Stimulated activated memory B cell treated with anti-CD40 and anti-IgM and Interleukin-4, amounts not matched to agents 10 μg/mL and 1 μg/mL and 100 μg/mL, for 72 hours (primary cell): ENCODE results near the gene RNF31.
"Not testable (repeated sequence)": the region's sequence is repeated elsewhere in the genome, so short reads cannot be mapped to it uniquely, and the experiment has no call there.

Experiments used
- ATAC-seq: fragments of 150-1000 bp; cut with Tn5 transposase; 2 replicates; pipeline ENCODE4 v1.10.0; 2021
- H3K27ac Mint-ChIP-seq: one replicate; pipeline ENCODE4 v1.8.0; 2022; ENCODE audit warnings: mild to moderate bottlenecking, mixed read lengths
- H3K27me3 Mint-ChIP-seq: one replicate; pipeline ENCODE4 v1.8.0; 2022; ENCODE audit warnings: mixed read lengths
- H3K36me3 Mint-ChIP-seq: one replicate; pipeline ENCODE4 v1.8.0; 2022; ENCODE audit warnings: mixed read lengths
- H3K4me1 Mint-ChIP-seq: one replicate; pipeline ENCODE4 v1.8.0; 2022; ENCODE audit warnings: mixed read lengths
- H3K4me3 Mint-ChIP-seq: one replicate; pipeline ENCODE4 v1.8.0; 2022; ENCODE audit warnings: mild to moderate bottlenecking, moderate library complexity, mixed read lengths
- H3K9me3 Mint-ChIP-seq: one replicate; pipeline ENCODE4 v1.8.0; 2022; ENCODE audit warnings: mixed read lengths

Gene RNF31

DNA sequence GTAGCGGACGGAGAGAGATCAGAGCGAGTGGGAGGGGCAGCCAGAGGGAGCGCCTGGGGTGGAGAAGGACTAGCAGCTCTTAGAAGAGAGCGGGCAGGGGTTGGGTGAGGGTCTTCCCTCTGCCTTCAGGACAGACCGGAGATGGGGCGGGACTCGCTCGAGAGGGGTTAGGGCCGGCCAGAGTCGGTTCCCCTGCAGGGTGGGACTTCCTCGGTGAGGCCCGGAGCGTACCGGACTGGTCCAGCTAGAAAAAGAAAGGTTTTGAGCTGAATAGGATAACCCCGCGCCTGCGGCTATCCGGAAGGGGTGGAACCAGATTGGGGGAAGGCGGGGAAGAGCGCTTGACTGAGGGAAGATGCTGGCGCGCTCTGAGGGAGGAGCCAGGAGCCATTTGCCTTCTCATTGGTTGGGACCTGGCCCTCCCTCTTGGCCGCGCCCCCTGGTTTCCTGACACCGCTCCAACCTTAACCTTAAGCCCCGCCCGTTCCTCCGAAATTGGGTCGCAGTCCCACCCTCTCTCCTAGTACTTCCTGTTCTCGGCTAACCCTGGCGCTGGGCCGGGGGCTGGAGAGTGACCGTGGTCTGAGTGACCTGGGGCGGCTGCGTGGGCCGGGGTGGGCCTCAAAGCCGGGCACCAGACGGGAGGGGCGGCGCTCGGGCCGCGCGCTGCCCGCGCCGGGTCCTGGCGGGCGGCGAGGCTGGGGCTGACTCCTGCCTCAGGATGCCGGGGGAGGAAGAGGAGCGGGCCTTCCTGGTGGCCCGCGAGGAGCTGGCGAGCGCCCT is at the start of gene RNF31:
Gene RNF31 (plus strand): TSS at position 521 of the 783 bp plus-strand sequence. CDS start 201 bp downstream, at position 722.
- H3K27me3 Mint-ChIP-seq = no peaks in the 10 kb centered on the region
- ATAC-seq = peak; percentile 96
- H3K36me3 Mint-ChIP-seq = peaks cover 46% of the 10 kb centered on the region
- H3K4me3 Mint-ChIP-seq = peak within 1 kb of the TSS; percentile 90
- peak within 1 kb of the TSS; percentile 83 for H3K27ac Mint-ChIP-seq
- no peaks in the 10 kb centered on the region for H3K9me3 Mint-ChIP-seq
- H3K4me1 Mint-ChIP-seq = peaks cover 58% of the 10 kb centered on the region

DNA sequence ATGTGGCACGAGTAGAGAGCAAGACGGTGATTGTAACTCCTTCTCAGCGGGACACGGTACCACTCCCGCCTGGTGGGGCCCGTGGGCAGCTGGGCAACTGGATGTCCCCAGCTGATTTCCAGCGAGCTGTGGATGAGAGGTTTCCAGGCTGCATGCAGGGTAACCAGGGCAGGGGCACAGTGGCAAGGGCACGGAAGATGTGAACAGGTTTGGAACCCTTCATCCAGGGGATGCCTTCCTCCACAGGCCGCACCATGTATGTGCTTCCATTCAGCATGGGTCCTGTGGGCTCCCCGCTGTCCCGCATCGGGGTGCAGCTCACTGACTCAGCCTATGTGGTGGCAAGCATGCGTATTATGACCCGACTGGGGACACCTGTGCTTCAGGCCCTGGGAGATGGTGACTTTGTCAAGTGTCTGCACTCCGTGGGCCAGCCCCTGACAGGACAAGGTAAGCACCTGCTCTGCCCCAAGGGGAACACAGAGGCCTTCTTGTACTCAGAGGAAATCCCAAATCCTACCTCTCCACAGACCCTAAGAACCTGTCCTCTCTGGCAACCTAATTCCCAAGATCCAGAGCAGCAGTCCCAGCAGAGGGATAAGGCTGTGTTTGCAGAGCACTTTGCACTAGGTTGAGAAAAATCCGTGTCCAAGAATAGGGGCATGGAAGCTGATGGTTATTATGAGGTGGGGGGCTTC is 48.9 kb upstream of the RNF31 start:
- no peaks in the 10 kb centered on the region for H3K27me3 Mint-ChIP-seq
- H3K27ac Mint-ChIP-seq = no peak overlapping the region
- no peaks in the 10 kb centered on the region for H3K9me3 Mint-ChIP-seq
- H3K4me3 Mint-ChIP-seq = no peak overlapping the region
- ATAC-seq = no peak
- peaks cover 22% of the 10 kb centered on the region for H3K36me3 Mint-ChIP-seq
- H3K4me1 Mint-ChIP-seq = peaks cover 25% of the 10 kb centered on the region

DNA sequence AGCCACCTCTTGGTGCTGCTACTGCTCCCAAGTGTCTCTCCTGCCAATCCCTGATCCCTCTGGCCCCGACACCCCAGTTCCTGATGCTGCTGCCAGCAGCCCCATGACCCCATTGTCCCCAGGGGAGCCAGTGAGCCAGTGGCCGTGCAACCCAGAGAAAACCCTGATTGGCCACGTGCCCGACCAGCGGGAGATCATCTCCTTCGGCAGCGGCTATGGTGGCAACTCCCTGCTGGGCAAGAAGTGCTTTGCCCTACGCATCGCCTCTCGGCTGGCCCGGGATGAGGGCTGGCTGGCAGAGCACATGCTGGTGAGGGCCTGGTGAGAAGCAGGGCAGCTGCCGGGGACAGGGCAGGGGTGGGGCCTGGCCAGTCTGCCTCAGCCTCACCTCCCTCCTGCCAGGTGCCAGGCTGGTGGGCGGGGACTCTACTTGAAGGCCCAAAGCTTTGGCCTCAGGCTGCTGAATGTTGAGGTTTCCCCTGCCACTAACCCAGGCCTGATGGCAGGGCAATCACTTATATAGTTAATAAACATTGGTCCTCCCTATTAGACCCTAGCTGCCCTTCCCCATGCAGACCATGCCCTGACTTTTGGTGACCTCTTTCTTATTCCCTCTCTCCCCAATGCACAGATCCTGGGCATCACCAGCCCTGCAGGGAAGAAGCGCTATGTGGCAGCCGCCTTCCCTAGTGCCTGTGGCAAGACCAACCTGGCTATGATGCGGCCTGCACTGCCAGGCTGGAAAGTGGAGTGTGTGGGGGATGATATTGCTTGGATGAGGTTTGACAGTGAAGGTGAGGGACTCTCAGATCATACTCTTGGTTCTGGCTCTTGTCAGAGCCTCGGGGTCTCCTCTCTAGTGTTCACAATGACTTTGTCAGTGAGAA is 48.1 kb upstream of the RNF31 start:
- ATAC-seq = no peak
- Mint-ChIP-seq H3K36me3 (peaks cover 30% of the 10 kb centered on the region), H3K27me3 (no peaks in the 10 kb centered on the region), H3K27ac (no peak overlapping the region), H3K4me1 (peaks cover 21% of the 10 kb centered on the region), H3K4me3 (no peak overlapping the region), H3K9me3 (no peaks in the 10 kb centered on the region)

DNA sequence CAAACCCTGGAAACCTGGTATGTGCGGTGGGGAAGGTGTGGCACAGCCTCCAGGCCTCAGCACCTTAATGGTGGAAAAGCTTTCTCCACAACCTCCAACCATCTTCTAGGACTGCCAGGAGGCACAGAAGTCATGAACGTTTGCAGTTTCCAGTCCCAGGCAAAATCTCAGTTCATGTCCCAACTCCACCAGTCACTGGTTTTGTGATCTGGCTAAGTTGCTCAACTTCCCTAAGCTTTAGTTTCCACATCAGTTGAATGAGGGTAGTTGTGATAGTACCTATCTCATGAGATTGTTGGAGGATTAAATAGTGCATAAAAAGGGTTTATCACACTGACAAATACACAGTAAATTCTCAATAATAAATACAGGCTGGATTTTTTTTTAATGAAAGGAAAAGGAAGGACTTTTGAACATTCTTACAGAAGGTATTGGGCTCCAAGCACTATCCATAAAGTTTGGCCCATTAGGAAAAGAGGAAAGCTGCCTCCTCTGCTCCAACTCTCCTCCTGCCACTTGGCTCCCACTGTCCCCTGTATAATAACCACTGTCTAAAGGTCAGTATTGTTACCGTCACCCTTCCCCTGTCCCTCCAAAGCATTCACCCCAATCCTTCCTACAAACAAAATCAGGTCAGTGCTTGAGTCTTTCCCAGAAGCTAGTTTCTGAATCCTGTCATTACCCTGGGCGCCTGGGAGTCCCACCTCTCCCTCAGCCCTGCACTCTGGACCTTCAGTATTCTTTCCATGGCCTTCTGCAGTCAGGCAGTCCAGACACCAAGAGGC is 46.9 kb upstream of the RNF31 start:
- Mint-ChIP-seq H3K27me3 (no peaks in the 10 kb centered on the region), H3K27ac (no peak overlapping the region), H3K4me1 (peaks cover 14% of the 10 kb centered on the region), H3K36me3 (peaks cover 38% of the 10 kb centered on the region), H3K9me3 (no peaks in the 10 kb centered on the region), H3K4me3 (no peak overlapping the region)
- no peak for ATAC-seq

DNA sequence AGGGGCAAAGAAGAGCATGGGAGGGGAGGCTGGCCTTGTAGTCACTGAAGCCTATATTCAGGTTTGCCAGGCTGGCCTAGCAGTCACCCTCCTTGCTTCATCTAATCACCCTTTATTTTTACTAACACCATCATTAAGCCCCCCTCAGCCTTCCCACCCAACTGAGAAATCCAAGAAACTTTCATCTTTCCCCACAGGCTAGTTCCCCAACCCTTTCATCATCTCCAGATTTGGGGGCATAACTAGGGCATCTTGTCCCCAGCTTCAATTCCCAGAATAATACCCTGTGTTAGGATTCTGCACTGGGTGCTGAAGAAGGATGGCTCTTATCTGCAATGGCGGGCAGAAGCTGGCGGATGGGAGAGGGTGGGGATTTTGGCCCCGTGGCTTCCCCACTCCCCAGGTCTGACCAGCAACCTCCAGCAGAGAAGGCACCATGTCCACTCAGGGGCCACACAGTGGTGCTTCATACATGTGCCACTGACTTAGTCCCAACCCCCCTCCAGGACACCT is 46.3 kb upstream of the RNF31 start:
- peaks cover 11% of the 10 kb centered on the region for H3K4me1 Mint-ChIP-seq
- H3K9me3 Mint-ChIP-seq = no peaks in the 10 kb centered on the region
- H3K4me3 Mint-ChIP-seq = no peak overlapping the region
- no peak for ATAC-seq
- H3K36me3 Mint-ChIP-seq = peaks cover 37% of the 10 kb centered on the region
- no peaks in the 10 kb centered on the region for H3K27me3 Mint-ChIP-seq
- no peak overlapping the region for H3K27ac Mint-ChIP-seq

- Mint-ChIP-seq H3K27ac (no peak overlapping the region), H3K36me3 (peaks cover 37% of the 10 kb centered on the region), H3K4me1 (peaks cover 6% of the 10 kb centered on the region)
Measured at GRCh38 chr14:24102357-24103048, 44.8 kb upstream of the RNF31 start.

GRCh38 chr14:24103451-24103850 is 43.8 kb upstream of the RNF31 start:
- Mint-ChIP-seq H3K4me1 (peaks cover 7% of the 10 kb centered on the region), H3K27ac (no peak overlapping the region), H3K27me3 (no peaks in the 10 kb centered on the region), H3K36me3 (peaks cover 37% of the 10 kb centered on the region), H3K9me3 (no peaks in the 10 kb centered on the region), H3K4me3 (no peak overlapping the region)
- ATAC-seq = no peak

More at GRCh38 chr14:24102357-24103048, 44.8 kb upstream of the RNF31 start:
- H3K9me3 Mint-ChIP-seq = no peaks in the 10 kb centered on the region
- no peaks in the 10 kb centered on the region for H3K27me3 Mint-ChIP-seq
- H3K4me3 Mint-ChIP-seq = no peak overlapping the region
- ATAC-seq = no peak

DNA sequence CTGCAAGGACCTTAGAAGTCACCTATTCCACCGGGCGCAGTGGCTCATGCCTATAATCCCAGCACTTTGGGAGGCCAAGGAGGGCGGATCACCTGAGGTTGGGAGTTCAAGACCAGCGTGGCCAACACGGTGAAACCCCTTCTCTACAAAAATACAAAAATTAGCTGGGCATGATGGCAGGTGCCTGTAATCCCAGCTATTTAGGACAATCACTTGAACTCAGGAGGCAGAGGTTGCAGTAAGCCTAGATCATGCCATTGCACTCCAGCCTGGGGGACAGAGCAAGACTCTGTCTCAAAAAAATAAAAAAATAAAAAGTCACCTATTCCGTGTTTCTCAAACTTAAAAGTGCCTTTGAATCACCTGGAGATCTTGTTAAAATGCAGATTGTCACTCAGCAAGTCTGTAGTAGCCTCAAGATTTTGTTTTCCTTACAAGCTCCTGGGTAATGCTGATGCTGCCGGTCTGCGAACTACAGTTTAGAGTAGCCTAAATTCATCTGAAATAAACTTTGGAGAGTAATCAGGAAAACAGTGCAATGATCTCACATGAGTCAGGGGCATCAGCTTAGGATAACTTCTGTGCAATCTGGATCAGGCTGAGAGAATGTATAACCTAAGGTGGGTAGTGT is 41.6 kb upstream of the RNF31 start:
- H3K4me1 Mint-ChIP-seq = peaks cover 14% of the 10 kb centered on the region

DNA sequence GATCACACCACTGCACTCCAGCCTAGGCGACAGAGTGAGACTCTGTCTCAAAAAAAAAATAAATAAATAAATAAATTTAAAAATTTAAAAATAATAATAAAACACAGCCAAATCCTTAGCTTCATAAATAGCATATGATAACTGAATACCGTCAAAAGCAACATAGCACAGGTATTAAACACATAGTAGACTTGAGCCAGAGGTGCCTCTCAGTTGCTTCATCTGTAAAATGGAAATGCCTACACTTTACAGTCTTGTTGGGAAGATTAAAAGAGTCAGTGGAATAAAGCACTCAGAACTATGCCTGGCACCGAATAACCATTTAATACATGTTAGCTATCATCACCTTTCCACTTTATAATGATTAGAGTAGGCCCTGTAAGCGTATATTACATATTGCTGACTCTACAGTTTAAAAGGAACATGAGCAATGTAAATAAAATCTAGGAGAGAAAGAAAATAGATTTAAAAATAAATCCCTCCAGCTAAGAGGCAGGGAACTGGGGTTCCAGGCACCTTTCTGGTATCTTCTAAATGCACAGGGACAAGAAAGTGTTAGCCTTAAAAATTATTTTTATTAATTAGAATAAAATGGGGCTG is 40.5 kb upstream of the RNF31 start:
- Mint-ChIP-seq H3K4me3 (no peak overlapping the region), H3K27ac (peak overlapping the region; percentile 53), H3K4me1 (peaks cover 14% of the 10 kb centered on the region), H3K27me3 (no peaks in the 10 kb centered on the region), H3K36me3 (peaks cover 29% of the 10 kb centered on the region), H3K9me3 (no peaks in the 10 kb centered on the region)
- no peak for ATAC-seq

More for the DNA sequence above, 41.6 kb upstream of the RNF31 start:
- Mint-ChIP-seq H3K36me3 (peaks cover 29% of the 10 kb centered on the region), H3K27ac (peak overlapping the region; percentile 53)
- not testable (repeated sequence) for H3K9me3 Mint-ChIP-seq, H3K27me3 Mint-ChIP-seq, H3K4me3 Mint-ChIP-seq, ATAC-seq

DNA sequence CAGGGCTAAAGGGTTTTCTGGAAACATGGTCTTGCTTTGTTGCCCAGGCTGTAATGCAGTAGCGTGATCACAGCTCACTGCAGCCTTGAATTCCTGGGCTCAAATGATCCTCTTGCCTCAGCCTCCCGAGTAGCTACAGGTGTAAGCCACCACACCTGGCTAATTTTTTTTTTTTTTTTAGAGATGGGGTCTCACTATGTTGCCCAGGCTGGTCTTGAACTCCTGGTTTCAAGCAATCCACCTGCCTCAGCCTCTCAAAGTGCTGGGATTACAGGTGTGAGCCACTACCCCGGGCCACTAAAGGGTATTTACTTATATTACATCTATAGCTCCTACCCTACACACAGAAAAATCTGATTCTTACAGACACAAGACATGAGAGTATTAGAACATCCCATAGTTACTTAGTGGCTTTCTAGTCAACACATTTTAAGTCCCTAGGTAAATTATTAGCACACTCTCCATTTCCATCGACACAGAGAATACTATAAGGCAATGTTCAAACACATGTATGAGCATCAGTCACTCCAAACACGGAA is 38.9 kb upstream of the RNF31 start:
- peaks cover 18% of the 10 kb centered on the region for H3K36me3 Mint-ChIP-seq
- peak overlapping the region; percentile 84 for H3K27ac Mint-ChIP-seq
- H3K9me3 Mint-ChIP-seq = no peaks in the 10 kb centered on the region
- H3K27me3 Mint-ChIP-seq = no peaks in the 10 kb centered on the region
- ATAC-seq = no peak
- H3K4me3 Mint-ChIP-seq = no peak overlapping the region
- H3K4me1 Mint-ChIP-seq = peaks cover 14% of the 10 kb centered on the region

DNA sequence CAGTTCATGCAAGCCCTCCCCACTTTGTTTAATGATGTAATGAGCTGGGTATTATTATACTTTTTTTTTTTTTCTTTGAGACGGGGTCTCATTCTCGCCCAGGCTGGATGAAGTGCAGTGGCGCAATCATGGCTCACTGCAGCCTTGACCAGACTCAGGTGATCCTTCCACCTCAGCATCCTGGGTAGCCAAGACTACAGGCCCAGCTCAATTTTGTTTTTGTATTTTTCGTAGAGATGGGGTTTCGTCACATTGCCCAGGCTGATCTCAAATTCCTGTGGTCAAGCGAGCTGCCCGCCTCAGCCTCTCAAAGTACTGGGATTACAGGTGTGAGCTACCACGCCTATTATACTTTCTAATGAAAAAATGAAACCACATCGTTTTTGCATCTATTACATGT is 37.2 kb upstream of the RNF31 start:
- no peak overlapping the region for H3K4me3 Mint-ChIP-seq
- ATAC-seq = no peak
- peaks cover 2% of the 10 kb centered on the region for H3K36me3 Mint-ChIP-seq
- no peaks in the 10 kb centered on the region for H3K27me3 Mint-ChIP-seq
- H3K4me1 Mint-ChIP-seq = peaks cover 14% of the 10 kb centered on the region
- no peak overlapping the region for H3K27ac Mint-ChIP-seq
- H3K9me3 Mint-ChIP-seq = no peaks in the 10 kb centered on the region

- no peaks in the 10 kb centered on the region for H3K27me3 Mint-ChIP-seq
- H3K36me3 Mint-ChIP-seq = peaks cover 4% of the 10 kb centered on the region
- no peak overlapping the region for H3K27ac Mint-ChIP-seq
- no peak overlapping the region for H3K4me3 Mint-ChIP-seq
- ATAC-seq = no peak
- H3K4me1 Mint-ChIP-seq = peaks cover 19% of the 10 kb centered on the region
- H3K9me3 Mint-ChIP-seq = no peaks in the 10 kb centered on the region
Measured at GRCh38 chr14:24110523-24110922, 36.8 kb upstream of the RNF31 start.

GRCh38 chr14:24113379-24113800 is 33.9 kb upstream of the RNF31 start:
- no peak for ATAC-seq
- Mint-ChIP-seq H3K9me3 (no peaks in the 10 kb centered on the region), H3K27ac (peak overlapping the region; percentile 99), H3K27me3 (no peaks in the 10 kb centered on the region), H3K36me3 (peaks cover 27% of the 10 kb centered on the region), H3K4me3 (peak overlapping the region; percentile 98), H3K4me1 (peaks cover 37% of the 10 kb centered on the region)
